Left colon (tissue), 2 donors: ENCODE results near the gene PRKAR1B. TPM values are rescaled to one million over a fixed set of nuclear protein-coding genes. Genes with fewer than 3 reads are reported as not detected.

Source experiments
- ATAC-seq: fragments of 200-7000 bp; cut with Tn5 transposase; one replicate; pipeline ENCODE4 v1.9.1; 2020; ENCODE audit warnings: mild to moderate bottlenecking, moderate library complexity
- DNase-seq, 2 donors: peaks; one replicate each; pipeline ENCODE4 v3.0.0-alpha.2; 2020
- intact Hi-C, 2 donors: fragments of 100-400 bp; cut with DNase I in 1 of 2; cut with micrococcal nuclease in 1 of 2; formaldehyde crosslinking; loops; one replicate each; pipeline versions ENCODE4 v1.11.2 to v1.14.0; 2022; cut with DNase I, micrococcal nuclease
- total RNA-seq, 2 donors: library from RNA; stranded (reverse); fragmentation: NEBNext Ultra II Directional; extraction: Animal tissue kit (Norgen Biotek cat#: 25700); gene quantifications; one replicate each; pipeline ENCODE4 v1.2.1, GENCODE V29; 2021
- donor health status: DM: no; HTN: no; CAD: no.
- donor health status: DM: yes; HTN: yes; CAD: no.

The PRKAR1B gene
- total RNA-seq, 2 donors from 2014 or later, result 26.5 to 31.0 TPM

DNA sequence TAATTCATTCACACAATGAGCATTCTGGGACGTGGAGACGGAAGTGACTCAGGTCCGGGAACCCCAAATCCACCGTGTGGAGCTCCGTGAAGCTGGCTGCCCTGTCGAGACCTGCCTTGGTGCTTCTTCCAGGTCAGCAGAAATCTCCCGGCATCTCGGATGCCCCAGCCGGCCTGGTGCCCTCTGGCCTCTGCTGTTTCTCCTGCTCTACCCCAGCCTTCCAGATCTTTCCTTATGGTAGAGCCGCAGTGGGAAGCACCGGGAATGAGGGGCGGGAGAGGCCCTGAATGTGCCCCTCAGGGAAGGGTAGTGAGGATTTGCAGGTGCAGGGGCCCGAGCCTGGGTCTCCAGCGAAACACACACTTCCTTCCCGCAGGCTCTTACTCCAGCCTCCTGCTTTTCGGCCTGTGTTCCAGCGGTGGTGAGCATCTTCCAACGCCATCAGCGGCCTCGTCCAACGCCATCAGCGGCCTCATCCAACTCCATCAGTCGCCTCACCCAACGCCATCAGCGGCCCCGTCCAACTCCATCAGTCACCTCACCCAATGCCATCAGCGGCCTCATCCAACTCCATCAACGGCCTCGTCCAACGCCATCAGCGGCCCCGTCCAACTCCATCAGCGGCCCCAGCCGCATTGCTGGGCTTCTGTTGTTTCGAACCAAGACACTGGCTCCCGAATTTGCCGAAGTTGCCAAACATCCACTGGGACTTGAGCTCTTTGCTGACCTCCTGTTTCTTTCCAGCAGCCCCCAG is 150.4 kb downstream of the PRKAR1B start:
- ATAC-seq (no peak), DNase-seq (no peak)
- intact Hi-C loops, result no loop called here

DNA sequence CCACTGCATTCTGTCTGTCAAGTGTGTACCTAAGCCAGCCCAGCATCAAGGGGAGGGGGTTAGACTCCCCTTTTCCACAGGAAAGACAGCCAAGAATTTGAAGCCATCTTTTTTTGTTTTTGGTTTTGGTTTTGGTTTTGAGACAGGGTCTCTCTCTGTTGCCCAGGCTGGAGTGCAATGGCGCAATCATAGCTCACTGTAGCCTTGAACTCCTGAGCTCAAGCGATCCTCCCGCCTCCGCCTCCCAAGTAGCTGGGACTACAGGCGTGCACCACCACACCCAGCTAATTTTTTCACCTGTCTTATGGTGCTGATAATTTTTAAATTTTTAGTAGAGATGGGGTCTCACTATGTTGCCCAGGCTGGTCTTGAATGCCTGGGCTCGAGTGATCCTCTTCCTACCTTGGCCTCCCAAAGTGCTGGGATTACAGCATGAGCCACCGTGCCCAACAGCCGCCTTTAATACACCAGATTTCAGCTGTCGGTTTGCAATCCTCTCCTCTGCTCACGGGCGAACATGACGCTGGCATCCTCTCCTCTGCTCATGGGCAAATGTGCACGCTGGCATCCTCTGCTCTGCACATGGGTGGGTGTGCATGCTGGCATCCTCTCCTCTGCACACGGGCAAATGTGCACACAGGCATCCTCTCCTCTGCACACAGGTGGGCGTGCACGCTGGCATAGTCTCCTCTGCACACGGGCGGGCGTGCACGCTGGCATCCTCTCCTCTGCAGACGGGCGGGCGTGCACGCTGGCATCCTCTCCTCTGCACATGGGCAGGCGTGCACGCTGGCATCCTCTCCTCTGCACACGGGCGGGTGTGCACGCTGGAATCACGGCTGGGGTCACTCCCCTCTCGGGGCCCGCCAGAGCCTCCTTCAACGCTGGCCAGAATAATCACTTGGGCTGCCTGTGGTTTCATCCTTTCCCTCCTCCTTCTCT is 151.4 kb downstream of the PRKAR1B start:
- DNase-seq (no peak), ATAC-seq (no peak)
- intact Hi-C loops, result no loop called here

DNA sequence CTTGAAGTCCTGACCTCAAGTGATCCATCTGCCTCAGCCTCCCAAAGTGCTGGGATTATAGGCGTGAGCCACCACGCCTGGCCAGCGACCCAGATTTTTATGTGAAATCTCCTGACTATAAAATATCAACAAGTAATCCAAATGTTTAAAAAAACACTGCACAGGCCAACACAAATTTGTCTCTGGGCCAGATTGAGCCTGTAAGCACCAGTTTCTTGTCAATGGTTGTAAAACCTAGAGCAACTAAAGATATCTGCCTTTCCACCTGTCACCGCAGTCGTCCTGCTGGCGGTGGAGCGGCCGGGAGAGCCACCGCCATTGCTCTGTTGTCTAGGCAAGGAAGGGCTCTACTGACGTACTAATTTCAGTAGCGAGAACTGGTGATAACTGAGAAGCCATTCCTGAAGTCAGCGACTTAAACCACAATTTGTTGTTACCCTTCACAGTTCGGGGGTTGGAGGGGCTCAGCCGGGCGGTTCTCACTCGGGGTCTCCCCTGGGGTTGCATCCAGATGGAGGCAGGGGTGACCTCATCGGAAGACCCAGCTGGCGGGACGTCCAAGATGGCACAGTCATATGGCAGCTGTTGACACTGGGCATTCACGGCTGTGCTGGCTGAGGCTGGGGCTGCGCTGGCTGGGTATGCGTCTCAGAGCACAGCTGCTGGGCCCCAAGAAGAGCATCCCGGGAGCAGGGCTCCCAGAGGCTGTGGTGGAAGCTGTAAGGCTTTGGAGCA is 152.3 kb downstream of the PRKAR1B start:
- peak; percentile 85 for ATAC-seq
- no peak for DNase-seq
- intact Hi-C loops, result no loop called here

GRCh38 chr7:573933-574381 is 153.1 kb downstream of the PRKAR1B start:
- ATAC-seq, result no peak
- intact Hi-C loops, result no loop called here
- DNase-seq, result no peak

DNA sequence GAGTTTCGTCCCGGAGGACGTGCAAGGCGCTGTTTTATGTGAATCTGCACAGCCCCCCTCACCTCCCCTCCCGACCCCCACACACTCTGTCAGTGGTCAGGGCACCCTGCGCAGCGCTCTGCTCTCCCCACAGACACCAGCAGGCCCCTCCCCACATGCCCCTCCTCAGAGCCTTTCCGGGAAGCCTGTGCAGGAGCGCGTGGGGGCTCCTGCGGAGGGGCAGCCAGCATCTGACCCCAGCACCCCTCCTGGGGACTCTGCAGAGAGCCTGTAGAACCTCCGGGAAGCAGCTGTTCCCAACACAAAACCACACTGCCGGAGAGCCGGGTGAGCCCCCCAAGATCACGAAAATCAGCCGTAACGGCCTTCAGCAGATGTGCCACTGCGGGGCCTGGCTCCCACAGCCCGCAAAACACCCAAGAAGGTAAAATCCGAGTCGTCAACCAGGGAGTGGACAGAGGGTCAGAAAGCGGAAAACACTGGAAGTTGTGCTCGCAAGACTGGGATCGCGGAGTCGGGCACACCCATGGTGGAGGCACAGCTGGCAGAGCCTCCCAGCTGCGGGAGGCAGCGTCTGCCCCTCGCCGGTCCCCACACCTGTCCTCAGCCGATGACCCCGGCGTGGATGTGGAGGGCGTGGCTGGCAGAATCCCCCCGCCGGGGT is 153.7 kb downstream of the PRKAR1B start:
- no peak for DNase-seq
- no peak for ATAC-seq
- intact Hi-C loops, result no loop called here

- intact Hi-C loops, result no loop called here
- DNase-seq (no peak), ATAC-seq (no peak)
These were observed 154.4 kb downstream of the PRKAR1B start for GRCh38 chr7:572416-573268.

DNA sequence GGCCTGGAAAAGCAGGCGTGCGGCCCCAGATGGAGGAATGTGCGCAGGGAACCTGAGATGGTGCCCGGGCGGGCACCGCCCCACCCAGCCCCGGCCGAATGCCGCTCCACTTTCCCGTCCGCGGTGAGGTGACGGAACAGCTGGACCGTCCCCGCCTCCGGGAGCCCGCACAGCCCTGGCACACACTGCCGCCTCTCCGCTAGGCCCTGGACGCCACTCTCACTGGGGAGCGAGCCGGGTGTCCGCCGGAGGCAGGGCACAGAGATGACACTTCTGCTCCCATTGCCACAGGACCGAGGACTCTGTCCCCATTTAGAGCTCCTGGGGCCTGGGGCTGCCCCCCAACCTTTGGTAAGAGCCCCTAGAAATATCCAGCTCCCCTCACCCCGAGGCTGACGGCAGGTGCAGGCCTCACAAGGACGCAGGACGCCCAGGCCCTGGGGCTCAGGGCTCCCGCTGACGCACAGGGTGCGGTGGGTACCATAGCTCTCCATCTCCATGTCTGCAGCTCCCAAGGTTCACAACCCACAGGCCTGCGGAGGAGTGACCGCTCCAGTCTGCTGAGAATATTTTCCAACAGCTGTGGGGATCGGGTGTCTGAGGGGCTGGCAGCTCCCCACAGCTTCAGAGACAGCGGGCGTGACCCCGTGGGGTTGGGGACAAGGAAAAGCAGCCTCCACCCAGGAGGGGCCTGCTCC is 155.2 kb downstream of the PRKAR1B start:
- no peak for DNase-seq
- intact Hi-C loops, result no loop called here
- no peak for ATAC-seq

- intact Hi-C loops, result no loop called here
- no peak for ATAC-seq
- no peak for DNase-seq
These were observed 155.9 kb downstream of the PRKAR1B start for GRCh38 chr7:571096-571717.

DNA sequence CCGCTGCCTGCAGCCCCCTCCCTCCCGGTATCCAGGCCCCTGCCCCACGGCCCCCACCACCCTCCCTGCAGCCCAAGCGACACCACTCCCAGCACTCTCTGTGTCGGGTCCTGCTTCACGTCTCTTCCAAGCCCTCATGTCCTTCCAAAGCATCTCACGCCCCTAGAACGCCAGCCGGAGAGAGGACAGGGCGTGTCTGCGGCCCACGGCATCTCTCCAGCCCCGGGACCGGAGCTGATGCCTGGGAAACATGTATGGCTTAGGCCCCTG is 156.3 kb downstream of the PRKAR1B start:
- no peak for DNase-seq
- no peak for ATAC-seq
- intact Hi-C loops, result no loop called here

DNA sequence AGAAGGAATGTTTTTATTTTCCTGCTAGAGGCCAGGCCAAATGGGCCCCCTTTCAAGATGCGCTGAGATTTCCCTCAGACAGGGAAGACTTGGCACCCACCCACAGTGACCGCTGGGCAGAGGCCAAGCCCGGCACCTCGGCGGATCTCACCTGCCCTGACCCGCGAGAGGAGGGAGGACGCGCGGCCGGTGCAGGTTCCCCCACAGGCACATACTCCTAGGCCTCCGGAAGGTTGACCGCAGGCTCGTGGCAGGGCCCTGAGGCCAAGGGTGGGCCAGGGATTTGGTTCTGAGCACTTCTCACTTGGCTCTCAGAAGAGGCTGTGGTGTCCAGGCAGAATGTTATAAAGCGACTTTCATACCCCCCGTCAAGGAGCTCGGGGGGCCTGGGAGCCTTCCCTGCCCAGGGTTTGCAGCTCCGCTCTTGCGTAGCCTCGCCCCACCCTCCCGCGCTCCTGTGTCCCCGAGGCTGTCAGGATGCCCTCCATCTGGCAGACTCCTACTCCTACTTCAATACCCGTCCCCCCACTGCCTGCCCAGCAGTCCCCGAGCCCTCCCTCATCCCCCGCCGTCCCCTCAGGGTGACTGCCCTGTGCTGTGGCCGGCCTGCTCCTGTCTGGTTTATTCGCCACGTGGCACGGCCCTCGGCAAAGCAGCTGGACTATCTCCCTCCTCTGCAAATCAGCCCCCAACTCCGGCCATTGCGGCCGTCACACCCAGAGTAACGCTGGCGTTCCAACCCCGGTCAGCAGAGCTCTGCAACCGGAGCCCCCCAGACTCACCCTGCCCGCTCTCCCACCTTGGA is 156.9 kb downstream of the PRKAR1B start:
- intact Hi-C loops, result no loop called here
- DNase-seq (no peak), ATAC-seq (no peak)

- no peak for ATAC-seq
- intact Hi-C loops, result no loop called here
- DNase-seq, result no peak
These were observed 157.8 kb downstream of the PRKAR1B start for GRCh38 chr7:569071-569855.

DNA sequence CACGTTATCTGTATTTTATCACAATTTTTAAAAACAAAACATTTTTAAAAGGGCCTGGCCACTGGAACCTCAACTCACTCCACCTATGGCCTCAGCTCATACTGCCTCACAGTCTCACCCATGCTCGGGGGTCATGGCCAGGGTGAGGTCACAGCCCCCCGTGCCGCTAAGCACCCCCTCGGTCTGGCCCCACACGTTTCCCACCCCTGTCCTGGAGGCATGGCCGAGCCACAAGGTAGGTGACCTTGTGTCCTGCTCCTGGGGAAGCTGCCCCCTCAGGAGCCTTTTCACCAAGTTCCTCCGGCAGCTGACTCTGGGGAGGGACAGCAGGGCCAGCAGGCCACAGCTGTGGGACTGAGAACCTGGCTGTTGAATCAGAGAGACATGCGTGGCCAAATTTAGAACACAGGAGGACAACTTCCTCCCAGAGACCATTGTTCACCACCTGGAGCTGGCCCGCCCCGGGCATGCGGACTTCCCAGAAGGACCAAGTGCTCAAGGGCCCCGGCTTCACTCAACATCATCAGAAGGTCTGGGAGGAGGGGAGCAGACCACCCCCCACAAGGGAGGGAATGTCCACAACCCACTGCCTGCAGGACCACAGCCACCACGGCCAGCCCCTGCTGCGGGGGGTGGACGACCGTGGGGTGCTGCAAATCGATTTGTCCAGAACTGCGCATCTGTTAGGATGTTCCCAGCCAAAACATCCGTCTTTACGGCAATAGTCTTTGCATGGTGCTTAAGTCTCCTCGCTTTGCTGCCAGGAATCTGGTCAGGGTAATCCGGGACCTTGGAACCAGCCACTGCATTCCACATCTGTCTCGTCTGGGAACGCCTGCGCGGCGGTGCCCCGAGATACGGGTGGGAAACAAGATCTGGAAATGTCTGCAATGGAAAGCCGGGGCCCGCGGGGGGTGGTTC is 158.8 kb downstream of the PRKAR1B start:
- DNase-seq, result no peak
- intact Hi-C loops, result no loop called here

GRCh38 chr7:567305-567883 is 159.7 kb downstream of the PRKAR1B start:
- intact Hi-C loops, result no loop called here
- ATAC-seq, result no peak

More for the DNA sequence above, 158.8 kb downstream of the PRKAR1B start:
- no peak for ATAC-seq

GRCh38 chr7:566100-566499 is 161.0 kb downstream of the PRKAR1B start:
- DNase-seq (no peak), ATAC-seq (no peak)
- intact Hi-C loops, result no loop called here

More at GRCh38 chr7:567305-567883, 159.7 kb downstream of the PRKAR1B start:
- no peak for DNase-seq
